K562 (cell line): ENCODE results near the gene PIK3C2B. TPM values are rescaled to one million over a fixed set of nuclear protein-coding genes. Genes with fewer than 3 reads are reported as not detected.

ENCODE experiments used
- ARHGAP35 ChIP-seq: fragments of 450-650 bp; IDR thresholded peaks from 2 replicates; pipeline ENCODE4 v1.6.1; 2018; ENCODE audit not compliant: partially characterized antibody
- DMBX1 ChIP-seq: fragments of 250-450 bp; sonication (Bioruptor Pico); IDR thresholded peaks from 2 replicates; pipeline ENCODE4 v1.8.0; 2022; ENCODE audit warnings: inconsistent platforms, mild to moderate bottlenecking, moderate library complexity, borderline replicate concordance
- EP400 ChIP-seq: fragments of 450-650 bp; IDR thresholded peaks from 2 replicates; pipeline ENCODE4 v1.6.1; 2017; ENCODE audit warnings: antibody characterized with exemption, mild to moderate bottlenecking, moderate library complexity
- MCM5 ChIP-seq: fragments of 450-650 bp; IDR thresholded peaks from 2 replicates; pipeline ENCODE4 v1.6.1; 2016; ENCODE audit warnings: low read depth
- NELFE ChIP-seq: IDR thresholded peaks from 2 replicates; pipeline ENCODE4 v1.6.1; 2011; ENCODE audit warnings: mild to moderate bottlenecking; ENCODE audit not compliant: insufficient read depth, insufficient read length
- NFE2 ChIP-seq: IDR thresholded peaks from 2 replicates; pipeline ENCODE4 v1.6.1; 2014; ENCODE audit warnings: antibody characterized with exemption, low read depth
- PURB ChIP-seq: sonication (generic); formaldehyde crosslinking; IDR thresholded peaks from 2 replicates; pipeline ENCODE4 v1.9.0; 2021; ENCODE audit warnings: low read depth, mild to moderate bottlenecking, missing genetic modification reagents
- RB1 ChIP-seq: fragments of 450-650 bp; IDR thresholded peaks from 2 replicates; pipeline ENCODE4 v1.6.1; 2017; ENCODE audit warnings: low read depth, mild to moderate bottlenecking
- RCOR1 ChIP-seq, 2 experiments: IDR thresholded peaks; 2 replicates each; pipeline ENCODE4 v1.6.1; 2012; ENCODE audit warnings: low read depth in 2 of 2, low read length in 2 of 2, borderline replicate concordance in 1 of 2, improper control_type of control experiment in 1 of 2
- SAFB ChIP-seq: fragments of 200-400 bp; formaldehyde crosslinking; IDR thresholded peaks from 2 replicates; pipeline ENCODE4 v1.6.1; 2017; ENCODE audit warnings: low read depth, low read length, borderline replicate concordance
- SMARCE1 ChIP-seq: fragments of 450-650 bp; IDR thresholded peaks from 2 replicates; pipeline ENCODE4 v1.7.1; 2016; ENCODE audit warnings: mild to moderate bottlenecking
- SRSF3 ChIP-seq: fragments of 200-400 bp; formaldehyde crosslinking; IDR thresholded peaks from 2 replicates; pipeline ENCODE4 v1.6.1; 2016; ENCODE audit warnings: mild to moderate bottlenecking, low read length, moderate library complexity; ENCODE audit not compliant: insufficient read depth
- ZBED1 ChIP-seq: IDR thresholded peaks from 2 replicates; pipeline ENCODE4 v1.6.1; 2014
- ZNF445 ChIP-seq: fragments of 250-450 bp; sonication (Bioruptor Pico); IDR thresholded peaks from 2 replicates; pipeline ENCODE4 v1.4.0; 2020; ENCODE audit warnings: low read depth, mild to moderate bottlenecking, moderate library complexity
- ZNF778 ChIP-seq: fragments of 450-650 bp; formaldehyde crosslinking; IDR thresholded peaks from 2 replicates; pipeline ENCODE4 v1.4.0; 2020; ENCODE audit warnings: mild to moderate bottlenecking, moderate library complexity
- polyA plus RNA-seq, 8 experiments: library from polyadenylated mRNA; depleted of rRNA in 4 of 8; stranded (reverse) in 5 of 8; unstranded in 3 of 8; fragments of >200 nt; fragmentation: Nextera tagmentation in 2 of 8; fragmentation: Illumina TruSeq in 1 of 8; extraction: Ambion mirVana in 2 of 8; extraction: Trizol in 1 of 8; gene quantifications; 2 replicates each; pipeline versions ENCODE4 v1.2.1 to v1.2.3, GENCODE V29; 2011 to 2014; ENCODE audit warnings: inconsistent platforms in 1 of 8, missing spikeins in 1 of 8
- total RNA-seq, 7 experiments: library from RNA; depleted of rRNA in 6 of 7; stranded (reverse); fragments of >200 nt in 6 of 7; fragmentation: Illumina TruSeq in 2 of 7; extraction: Trizol in 2 of 7; gene quantifications; 2 replicates each; pipeline versions ENCODE4 v1.2.1 to v1.2.3, GENCODE V29; 2011 to 2021; ENCODE audit warnings: low replicate concordance in 1 of 7
- TF ChIP-seq, protein P1 (sequence below): fragments of 250-450 bp; sonication (Bioruptor Pico); IDR thresholded peaks from 2 replicates; pipeline ENCODE4 v1.5.0; 2022; ENCODE audit warnings: mild to moderate bottlenecking
- TF ChIP-seq, protein P2 (sequence below): sonication (generic); formaldehyde crosslinking; IDR thresholded peaks from 2 replicates; pipeline ENCODE4 v1.4.0; 2020; ENCODE audit warnings: mild to moderate bottlenecking, missing genetic modification reagents
- TF ChIP-seq, protein P3 (sequence below): fragments of 450-650 bp; IDR thresholded peaks from 2 replicates; pipeline ENCODE4 v1.6.1; 2018; ENCODE audit warnings: mild to moderate bottlenecking, low read depth; ENCODE audit not compliant: partially characterized antibody
- TF ChIP-seq, protein P4 (sequence below): fragments of 450-650 bp; IDR thresholded peaks from 2 replicates; pipeline ENCODE4 v1.6.1; 2017; ENCODE audit warnings: mild to moderate bottlenecking, moderate library complexity
- TF ChIP-seq, protein P5 (sequence below), 2 experiments: fragments of 250-450 bp in 1 of 2; fragments of 450-650 bp in 1 of 2; sonication (Bioruptor Pico) in 1 of 2; IDR thresholded peaks; 2 replicates each; pipeline versions ENCODE4 v1.6.1 to v1.8.0; 2016 to 2021; ENCODE audit warnings: mild to moderate bottlenecking in 2 of 2, moderate library complexity in 2 of 2, missing compliant biosample characterization in 1 of 2, missing genetic modification characterization in 1 of 2

Gene PIK3C2B
- total and polyA plus RNA-seq, 9 of the 15 experiments (the other 6 are each of a cell fraction or from before 2014, with no cell fraction given) = 0.10 to 2.9 (median 0.72) TPM

DNA sequence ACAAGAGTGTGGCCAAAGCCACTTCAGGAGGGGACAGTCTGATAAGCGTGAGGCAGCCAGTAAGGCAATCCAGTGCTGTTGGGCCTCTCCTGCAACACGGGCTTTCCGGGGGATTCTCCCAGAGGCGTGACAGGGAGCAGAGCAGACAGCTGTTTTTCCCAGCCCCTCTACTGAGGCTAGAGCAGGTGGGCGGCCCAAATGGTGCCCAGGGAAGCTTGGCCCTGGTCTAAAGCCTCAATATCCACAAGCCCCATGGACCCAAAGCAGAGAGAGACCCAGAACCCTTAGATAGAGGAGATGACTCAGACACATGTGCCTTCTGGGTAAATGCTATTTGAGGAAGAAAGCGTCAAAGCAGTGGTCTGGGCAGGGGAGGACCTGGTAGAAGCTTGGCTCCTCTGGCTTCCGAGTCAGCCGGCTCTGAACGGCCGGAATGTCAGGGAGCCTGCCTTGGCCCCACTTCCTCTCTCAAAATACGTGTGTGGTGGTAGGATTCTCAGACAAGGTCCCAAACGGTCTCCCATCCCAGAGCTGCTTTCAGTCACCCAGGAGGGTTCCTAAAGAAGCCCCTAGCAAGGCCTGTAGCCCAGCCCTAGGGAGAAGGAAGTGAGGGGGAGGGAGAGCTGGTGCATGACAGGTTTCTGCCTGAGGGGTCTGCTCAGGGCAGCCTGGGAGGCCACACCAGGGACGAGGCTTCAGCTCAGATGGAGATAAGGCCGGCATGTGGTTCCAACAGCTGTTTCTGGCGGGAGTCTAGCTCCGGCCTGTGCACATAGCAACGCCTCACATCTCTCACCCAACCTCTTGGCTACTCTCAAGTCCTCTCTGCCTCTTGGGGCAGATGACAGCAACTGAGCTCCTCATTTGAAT, 28.8 kb downstream of the PIK3C2B start (continued):
- TF ChIP-seq RB1 = no peak
- TF ChIP-seq ARHGAP35 = no peak
- TF ChIP-seq RCOR1 (IDR thresholded peaks at IDR 0.05; ENCODE audit: borderline replicate concordance in 1 of 2, low read depth in 2 of 2, low read length in 2 of 2) = peak in 1 of 2 experiments; percentile 83; a peak in 2 of 4 replicates
- TF ChIP-seq SRSF3 = no peak
- TF ChIP-seq, protein P1, sequence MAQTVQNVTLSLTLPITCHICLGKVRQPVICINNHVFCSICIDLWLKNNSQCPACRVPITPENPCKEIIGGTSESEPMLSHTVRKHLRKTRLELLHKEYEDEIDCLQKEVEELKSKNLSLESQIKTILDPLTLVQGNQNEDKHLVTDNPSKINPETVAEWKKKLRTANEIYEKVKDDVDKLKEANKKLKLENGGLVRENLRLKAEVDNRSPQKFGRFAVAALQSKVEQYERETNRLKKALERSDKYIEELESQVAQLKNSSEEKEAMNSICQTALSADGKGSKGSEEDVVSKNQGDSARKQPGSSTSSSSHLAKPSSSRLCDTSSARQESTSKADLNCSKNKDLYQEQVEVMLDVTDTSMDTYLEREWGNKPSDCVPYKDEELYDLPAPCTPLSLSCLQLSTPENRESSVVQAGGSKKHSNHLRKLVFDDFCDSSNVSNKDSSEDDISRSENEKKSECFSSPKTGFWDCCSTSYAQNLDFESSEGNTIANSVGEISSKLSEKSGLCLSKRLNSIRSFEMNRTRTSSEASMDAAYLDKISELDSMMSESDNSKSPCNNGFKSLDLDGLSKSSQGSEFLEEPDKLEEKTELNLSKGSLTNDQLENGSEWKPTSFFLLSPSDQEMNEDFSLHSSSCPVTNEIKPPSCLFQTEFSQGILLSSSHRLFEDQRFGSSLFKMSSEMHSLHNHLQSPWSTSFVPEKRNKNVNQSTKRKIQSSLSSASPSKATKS (CRISPR knock-in tag) = no peak
- no peak for TF ChIP-seq SAFB
- TF ChIP-seq ZNF445 (CRISPR knock-in tag) = no peak; the same call in 1 of the 2 replicates
- TF ChIP-seq, protein P2, sequence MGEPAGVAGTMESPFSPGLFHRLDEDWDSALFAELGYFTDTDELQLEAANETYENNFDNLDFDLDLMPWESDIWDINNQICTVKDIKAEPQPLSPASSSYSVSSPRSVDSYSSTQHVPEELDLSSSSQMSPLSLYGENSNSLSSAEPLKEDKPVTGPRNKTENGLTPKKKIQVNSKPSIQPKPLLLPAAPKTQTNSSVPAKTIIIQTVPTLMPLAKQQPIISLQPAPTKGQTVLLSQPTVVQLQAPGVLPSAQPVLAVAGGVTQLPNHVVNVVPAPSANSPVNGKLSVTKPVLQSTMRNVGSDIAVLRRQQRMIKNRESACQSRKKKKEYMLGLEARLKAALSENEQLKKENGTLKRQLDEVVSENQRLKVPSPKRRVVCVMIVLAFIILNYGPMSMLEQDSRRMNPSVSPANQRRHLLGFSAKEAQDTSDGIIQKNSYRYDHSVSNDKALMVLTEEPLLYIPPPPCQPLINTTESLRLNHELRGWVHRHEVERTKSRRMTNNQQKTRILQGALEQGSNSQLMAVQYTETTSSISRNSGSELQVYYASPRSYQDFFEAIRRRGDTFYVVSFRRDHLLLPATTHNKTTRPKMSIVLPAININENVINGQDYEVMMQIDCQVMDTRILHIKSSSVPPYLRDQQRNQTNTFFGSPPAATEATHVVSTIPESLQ = no peak; the same call in 1 of the 2 replicates
- TF ChIP-seq, protein P3, sequence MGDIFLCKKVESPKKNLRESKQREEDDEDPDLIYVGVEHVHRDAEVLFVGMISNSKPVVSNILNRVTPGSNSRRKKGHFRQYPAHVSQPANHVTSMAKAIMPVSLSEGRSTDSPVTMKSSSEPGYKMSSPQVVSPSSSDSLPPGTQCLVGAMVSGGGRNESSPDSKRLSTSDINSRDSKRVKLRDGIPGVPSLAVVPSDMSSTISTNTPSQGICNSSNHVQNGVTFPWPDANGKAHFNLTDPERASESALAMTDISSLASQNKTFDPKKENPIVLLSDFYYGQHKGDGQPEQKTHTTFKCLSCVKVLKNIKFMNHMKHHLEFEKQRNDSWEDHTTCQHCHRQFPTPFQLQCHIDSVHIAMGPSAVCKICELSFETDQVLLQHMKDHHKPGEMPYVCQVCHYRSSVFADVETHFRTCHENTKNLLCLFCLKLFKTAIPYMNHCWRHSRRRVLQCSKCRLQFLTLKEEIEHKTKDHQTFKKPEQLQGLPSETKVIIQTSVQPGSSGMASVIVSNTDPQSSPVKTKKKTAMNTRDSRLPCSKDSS = no peak
- TF ChIP-seq, protein P4, sequence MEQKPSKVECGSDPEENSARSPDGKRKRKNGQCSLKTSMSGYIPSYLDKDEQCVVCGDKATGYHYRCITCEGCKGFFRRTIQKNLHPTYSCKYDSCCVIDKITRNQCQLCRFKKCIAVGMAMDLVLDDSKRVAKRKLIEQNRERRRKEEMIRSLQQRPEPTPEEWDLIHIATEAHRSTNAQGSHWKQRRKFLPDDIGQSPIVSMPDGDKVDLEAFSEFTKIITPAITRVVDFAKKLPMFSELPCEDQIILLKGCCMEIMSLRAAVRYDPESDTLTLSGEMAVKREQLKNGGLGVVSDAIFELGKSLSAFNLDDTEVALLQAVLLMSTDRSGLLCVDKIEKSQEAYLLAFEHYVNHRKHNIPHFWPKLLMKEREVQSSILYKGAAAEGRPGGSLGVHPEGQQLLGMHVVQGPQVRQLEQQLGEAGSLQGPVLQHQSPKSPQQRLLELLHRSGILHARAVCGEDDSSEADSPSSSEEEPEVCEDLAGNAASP = no peak
- TF ChIP-seq, protein P5, sequence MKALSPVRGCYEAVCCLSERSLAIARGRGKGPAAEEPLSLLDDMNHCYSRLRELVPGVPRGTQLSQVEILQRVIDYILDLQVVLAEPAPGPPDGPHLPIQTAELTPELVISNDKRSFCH (CRISPR knock-in tag; IDR thresholded peaks at IDR 0.05) = no peak
- TF ChIP-seq, protein P5 (tag; IDR thresholded peaks at IDR 0.05) = peak; percentile 76; the same call in 1 of the 2 replicates
- peak; percentile 43; the same call in 1 of the 2 replicates for TF ChIP-seq NFE2
- no peak for TF ChIP-seq NELFE
- no peak for TF ChIP-seq ZNF778 (CRISPR knock-in tag)
- no peak for TF ChIP-seq ZBED1
- no peak; the same call in 1 of the 2 replicates for TF ChIP-seq DMBX1 (CRISPR knock-in tag)
- TF ChIP-seq EP400 = no peak
- no peak for TF ChIP-seq MCM5
- TF ChIP-seq SMARCE1 = 0 out of 2 replicates have a peak, but pooled peaks have one; percentile 23
- no peak for TF ChIP-seq PURB
